Neural cell (in vitro differentiated cells): Measurements from ENCODE around the gene GLI3.

ENCODE experiments used
- EP300 ChIP-seq: fragments of 450-650 bp; conservative IDR thresholded peaks from 2 replicates; pipeline ENCODE4 v1.6.1; 2014; ENCODE audit warnings: antibody characterized with exemption, mild to moderate bottlenecking, moderate library complexity; ENCODE audit not compliant: poor library complexity, severe bottlenecking
- EZH2 ChIP-seq: fragments of 200-600, 300-800 bp; shearing (Covaris generic), sonication (generic); IDR thresholded peaks from 2 replicates; pipeline ENCODE4 v1.6.1; 2014; ENCODE audit warnings: antibody characterized with exemption, low read length, borderline replicate concordance, mild to moderate bottlenecking; ENCODE audit not compliant: insufficient read depth, poor library complexity, severe bottlenecking
- MXI1 ChIP-seq: fragments of 450-650 bp; conservative IDR thresholded peaks from 2 replicates; pipeline ENCODE4 v1.6.1; 2014; ENCODE audit warnings: antibody characterized with exemption, mild to moderate bottlenecking; ENCODE audit not compliant: poor library complexity, severe bottlenecking
- POLR2AphosphoS5 ChIP-seq: IDR thresholded peaks from 2 replicates; pipeline ENCODE4 v1.6.1; 2012
- RAD21 ChIP-seq: fragments of 450-650 bp; conservative IDR thresholded peaks from 2 replicates; pipeline ENCODE4 v1.6.1; 2014; ENCODE audit warnings: antibody characterized with exemption, mild to moderate bottlenecking, moderate library complexity
- SMC3 ChIP-seq: fragments of 450-650 bp; conservative IDR thresholded peaks from 2 replicates; pipeline ENCODE4 v1.6.1; 2014; ENCODE audit warnings: antibody characterized with exemption, mild to moderate bottlenecking, moderate library complexity; ENCODE audit not compliant: poor library complexity
- TF ChIP-seq, protein P1 (sequence below): fragments of 450-650 bp; IDR thresholded peaks from 2 replicates; pipeline ENCODE4 v1.5.1; 2014; ENCODE audit warnings: antibody characterized with exemption, mild to moderate bottlenecking, moderate library complexity; ENCODE audit not compliant: poor library complexity, severe bottlenecking
- TF ChIP-seq, protein P2 (sequence below): IDR thresholded peaks from 2 replicates; pipeline ENCODE4 v1.6.1; 2012; ENCODE audit warnings: borderline replicate concordance

GRCh38 chr7:42242381-42242780, 5.4 kb upstream of the GLI3 start:
- TF ChIP-seq EP300: no peak
- TF ChIP-seq RAD21: no peak
- TF ChIP-seq, protein P1, sequence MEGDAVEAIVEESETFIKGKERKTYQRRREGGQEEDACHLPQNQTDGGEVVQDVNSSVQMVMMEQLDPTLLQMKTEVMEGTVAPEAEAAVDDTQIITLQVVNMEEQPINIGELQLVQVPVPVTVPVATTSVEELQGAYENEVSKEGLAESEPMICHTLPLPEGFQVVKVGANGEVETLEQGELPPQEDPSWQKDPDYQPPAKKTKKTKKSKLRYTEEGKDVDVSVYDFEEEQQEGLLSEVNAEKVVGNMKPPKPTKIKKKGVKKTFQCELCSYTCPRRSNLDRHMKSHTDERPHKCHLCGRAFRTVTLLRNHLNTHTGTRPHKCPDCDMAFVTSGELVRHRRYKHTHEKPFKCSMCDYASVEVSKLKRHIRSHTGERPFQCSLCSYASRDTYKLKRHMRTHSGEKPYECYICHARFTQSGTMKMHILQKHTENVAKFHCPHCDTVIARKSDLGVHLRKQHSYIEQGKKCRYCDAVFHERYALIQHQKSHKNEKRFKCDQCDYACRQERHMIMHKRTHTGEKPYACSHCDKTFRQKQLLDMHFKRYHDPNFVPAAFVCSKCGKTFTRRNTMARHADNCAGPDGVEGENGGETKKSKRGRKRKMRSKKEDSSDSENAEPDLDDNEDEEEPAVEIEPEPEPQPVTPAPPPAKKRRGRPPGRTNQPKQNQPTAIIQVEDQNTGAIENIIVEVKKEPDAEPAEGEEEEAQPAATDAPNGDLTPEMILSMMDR: no peak
- TF ChIP-seq, protein P2, sequence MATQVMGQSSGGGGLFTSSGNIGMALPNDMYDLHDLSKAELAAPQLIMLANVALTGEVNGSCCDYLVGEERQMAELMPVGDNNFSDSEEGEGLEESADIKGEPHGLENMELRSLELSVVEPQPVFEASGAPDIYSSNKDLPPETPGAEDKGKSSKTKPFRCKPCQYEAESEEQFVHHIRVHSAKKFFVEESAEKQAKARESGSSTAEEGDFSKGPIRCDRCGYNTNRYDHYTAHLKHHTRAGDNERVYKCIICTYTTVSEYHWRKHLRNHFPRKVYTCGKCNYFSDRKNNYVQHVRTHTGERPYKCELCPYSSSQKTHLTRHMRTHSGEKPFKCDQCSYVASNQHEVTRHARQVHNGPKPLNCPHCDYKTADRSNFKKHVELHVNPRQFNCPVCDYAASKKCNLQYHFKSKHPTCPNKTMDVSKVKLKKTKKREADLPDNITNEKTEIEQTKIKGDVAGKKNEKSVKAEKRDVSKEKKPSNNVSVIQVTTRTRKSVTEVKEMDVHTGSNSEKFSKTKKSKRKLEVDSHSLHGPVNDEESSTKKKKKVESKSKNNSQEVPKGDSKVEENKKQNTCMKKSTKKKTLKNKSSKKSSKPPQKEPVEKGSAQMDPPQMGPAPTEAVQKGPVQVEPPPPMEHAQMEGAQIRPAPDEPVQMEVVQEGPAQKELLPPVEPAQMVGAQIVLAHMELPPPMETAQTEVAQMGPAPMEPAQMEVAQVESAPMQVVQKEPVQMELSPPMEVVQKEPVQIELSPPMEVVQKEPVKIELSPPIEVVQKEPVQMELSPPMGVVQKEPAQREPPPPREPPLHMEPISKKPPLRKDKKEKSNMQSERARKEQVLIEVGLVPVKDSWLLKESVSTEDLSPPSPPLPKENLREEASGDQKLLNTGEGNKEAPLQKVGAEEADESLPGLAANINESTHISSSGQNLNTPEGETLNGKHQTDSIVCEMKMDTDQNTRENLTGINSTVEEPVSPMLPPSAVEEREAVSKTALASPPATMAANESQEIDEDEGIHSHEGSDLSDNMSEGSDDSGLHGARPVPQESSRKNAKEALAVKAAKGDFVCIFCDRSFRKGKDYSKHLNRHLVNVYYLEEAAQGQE: no peak
- no peak for TF ChIP-seq EZH2
- TF ChIP-seq MXI1: no peak
- no peak for TF ChIP-seq POLR2AphosphoS5
- no peak for TF ChIP-seq SMC3
